HG03175 (cell line): Measurements from ENCODE around the gene PIP4K2B.

Source experiments
- ATAC-seq: cut with Tn5 transposase; IDR thresholded peaks from one replicate; pipeline ENCODE4 v1.9.1; 2021; ENCODE audit warnings: mild to moderate bottlenecking, moderate library complexity; ENCODE audit not compliant: unreplicated experiment

The PIP4K2B gene

GRCh38 chr17:38746004-38746848, 53.1 kb downstream of the PIP4K2B start:
- no peak for ATAC-seq

DNA sequence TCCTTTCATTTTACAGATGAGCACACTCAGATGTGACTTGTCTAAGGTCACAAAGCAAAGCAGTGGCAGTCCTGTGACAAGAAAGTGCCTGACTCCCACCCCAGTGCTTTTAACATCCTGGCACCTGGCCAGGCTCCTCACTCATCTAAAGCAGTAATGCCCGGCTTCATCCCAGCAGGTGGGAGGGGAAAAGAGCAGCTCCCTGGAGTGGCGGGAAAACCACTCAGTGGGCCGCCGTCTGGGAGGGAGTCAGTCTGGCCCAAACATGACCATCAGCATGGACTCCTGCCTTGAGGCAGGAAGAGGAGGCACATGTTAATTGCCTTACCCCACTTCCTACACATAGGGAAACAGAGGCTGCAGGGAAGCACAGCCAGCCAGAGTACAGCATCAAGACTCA, 53.8 kb downstream of the PIP4K2B start:
- no peak for ATAC-seq

DNA sequence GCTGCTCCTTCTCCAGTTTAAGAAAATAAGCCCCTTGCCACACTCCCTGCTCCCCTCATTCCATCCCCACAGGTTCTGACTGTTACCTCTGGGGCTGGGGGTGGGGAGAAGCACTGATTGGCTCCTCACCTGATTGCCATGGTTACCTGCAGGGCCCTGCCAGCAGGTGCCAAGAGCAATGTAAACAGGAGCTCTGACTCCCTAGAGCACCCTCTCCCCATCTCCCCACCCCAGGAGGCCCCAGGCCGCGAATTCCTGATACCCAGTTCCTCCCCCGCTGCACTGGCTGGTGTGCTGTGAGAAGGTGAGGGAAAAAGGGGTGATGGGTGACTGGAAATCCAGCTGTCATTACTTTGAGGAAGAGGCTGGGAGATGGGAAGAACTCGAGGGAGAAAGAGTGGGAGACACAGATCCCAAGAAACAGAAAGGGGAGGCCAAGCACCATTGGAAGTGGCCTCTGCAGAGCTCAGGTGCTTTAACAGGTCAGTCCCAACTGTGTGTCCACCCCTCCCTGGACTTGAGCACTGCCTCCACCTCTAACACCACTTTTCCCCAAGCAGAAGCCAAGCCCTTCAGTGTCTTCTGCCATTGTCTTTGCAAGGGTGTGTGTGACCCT, 55.7 kb downstream of the PIP4K2B start:
- ATAC-seq = no peak

DNA sequence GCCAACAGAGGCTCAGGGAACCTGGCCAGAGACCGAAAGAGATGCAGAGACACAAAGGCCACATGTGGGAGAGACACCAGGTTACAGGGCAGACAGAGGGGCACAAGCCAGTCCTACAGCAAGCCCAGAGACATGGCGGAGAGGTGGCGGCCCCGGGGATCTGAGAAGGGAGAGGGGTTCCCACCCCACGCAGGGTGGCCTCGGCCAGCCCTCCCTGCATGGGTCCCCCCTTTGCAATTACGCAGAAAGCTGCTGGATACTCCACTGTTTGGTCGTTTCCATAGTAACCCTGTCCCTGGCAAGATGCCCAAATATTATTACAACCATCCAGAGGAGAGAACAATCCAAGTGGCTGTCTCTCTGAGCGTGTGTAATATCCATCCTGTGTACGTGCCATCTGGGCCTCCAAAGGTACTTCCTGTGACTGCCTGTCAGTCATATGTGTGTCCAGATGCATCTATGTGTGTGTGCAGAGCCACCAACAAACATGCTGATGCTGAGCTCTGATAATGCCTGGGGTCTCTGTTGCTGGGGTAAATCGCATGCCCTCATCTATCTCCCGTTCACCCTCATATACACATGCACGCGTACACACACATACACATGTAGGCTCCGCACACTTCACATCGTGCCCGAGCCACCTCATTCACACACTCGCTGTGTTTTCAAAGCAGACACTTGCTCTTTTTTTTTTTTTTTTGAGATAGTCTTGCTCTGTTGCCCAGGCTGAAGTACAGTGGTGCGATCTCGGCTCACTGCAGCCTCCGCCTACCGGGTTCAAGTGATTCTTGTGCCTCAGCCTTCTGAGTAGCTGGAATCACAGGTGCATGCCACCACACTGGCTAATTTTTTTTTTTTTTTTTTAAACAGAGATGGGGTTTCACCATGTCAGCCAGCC, 56.7 kb downstream of the PIP4K2B start:
- no peak for ATAC-seq

- no peak for ATAC-seq
Measured at GRCh38 chr17:38741921-38742410, 57.4 kb downstream of the PIP4K2B start.

GRCh38 chr17:38741461-38741860, 57.9 kb downstream of the PIP4K2B start:
- ATAC-seq = no peak

DNA sequence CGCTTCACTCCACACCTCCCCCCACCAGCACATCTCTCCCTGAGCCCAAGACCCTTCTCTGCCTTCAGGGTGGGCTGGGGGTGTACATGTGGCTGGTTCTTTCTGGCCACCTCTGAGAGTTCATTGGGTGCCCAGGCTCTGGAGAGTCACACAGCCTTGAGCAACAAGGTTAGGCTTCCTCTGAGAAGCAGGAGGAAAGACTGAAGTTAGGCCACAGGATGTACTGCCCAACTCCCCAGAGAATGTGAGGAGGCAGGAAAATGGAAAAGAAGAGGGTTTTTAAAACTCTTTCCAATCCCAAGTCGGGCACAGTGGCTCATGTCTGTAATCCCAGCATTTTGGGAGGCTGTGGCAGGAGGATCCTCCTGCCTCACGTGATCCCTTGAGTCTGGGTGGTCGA, 58.5 kb downstream of the PIP4K2B start:
- ATAC-seq = no peak

- no peak for ATAC-seq
Measured at GRCh38 chr17:38740044-38740443, 59.3 kb downstream of the PIP4K2B start.

DNA sequence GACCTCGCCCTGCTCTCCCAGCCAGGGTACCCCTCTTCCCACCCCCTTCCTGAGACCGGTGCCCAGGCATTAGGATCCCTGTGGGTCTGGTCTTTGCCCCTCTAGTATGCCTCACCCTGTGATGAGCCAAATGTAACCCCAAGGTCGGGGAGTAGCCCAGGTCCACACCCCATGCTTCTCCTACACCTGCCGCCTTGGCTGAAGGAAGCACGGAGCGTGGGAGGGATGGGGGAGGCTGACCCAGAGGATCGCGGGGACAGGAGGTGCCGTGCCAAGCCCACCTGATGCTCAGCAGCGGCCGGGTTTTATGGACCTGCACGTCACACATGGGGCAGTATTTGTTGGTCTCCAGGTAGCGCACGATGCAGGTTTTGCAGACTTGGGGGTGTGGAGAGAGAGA, 60.1 kb downstream of the PIP4K2B start:
- ATAC-seq = no peak

- no peak for ATAC-seq
Measured at GRCh38 chr17:38738686-38739085, 60.7 kb downstream of the PIP4K2B start.

DNA sequence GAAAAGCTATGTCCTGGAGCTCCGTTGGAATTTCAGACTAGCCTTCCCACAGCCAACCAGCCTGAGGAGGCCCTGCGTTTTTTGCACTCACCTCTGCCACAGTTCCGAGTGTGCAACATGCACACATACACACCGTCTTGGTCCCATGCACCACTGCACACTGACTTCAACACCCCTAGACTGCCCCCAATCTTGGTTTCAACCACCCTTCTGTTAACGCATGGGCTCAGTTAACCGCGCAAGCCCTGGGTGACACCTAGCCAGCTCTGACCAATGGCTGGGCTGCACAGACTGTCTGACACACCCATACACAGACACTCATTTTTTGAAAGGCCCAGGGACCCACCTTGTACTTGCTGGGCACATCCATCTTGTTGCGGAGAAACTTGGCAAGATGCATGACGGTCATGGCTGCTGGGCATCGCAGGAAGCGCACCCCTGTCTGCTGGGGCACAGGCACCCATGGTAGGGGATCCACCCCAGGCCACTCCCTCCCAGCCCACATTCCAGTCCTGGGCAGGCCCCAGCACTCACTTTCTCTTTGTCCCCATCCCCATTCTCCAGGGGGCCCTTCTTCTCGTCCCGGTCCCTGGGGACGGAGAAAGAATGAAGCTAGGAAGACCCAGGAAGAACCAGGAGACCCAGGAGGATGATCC, 61.2 kb downstream of the PIP4K2B start:
- no peak for ATAC-seq

DNA sequence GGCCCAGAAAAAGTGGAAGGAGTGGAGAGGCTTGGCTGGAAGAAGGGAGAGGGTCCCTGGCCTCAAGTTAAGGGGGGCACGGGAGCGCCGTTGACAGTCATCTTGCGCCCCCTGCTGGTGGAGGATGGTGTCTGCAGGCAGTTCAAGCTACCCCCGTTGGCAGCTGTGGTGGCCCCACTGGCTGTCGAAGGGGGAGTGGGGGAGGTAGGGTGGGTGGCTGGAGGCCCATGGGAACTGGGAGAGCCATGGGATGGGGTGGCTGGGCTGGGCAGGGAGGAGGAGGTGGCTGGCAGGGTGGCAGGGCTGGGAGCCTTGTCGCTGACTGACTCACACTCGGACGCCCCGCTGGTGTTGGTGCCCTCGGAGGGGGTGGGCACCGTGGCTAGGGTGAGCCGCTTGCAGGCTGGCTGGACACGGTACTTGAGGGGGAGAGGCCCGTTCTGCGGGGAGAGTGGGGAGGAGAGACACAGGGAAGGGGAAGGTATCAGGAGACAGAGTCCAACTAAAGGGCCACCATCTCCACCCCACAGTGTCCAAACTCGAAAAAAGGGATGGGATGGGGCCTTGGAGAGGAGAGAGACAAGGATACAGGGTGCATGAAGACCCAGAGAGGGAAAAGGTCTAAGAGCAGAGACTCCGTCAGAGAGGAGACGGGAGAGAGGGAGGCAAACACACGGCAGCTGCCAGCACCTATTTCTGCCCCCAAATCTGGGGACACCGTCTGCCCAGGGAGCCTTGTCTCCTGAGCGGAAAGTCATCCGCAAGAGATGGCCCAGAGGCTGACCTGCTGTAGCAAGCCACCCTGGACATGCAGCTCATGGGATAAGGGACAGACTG, 64.0 kb downstream of the PIP4K2B start:
- no peak for ATAC-seq

DNA sequence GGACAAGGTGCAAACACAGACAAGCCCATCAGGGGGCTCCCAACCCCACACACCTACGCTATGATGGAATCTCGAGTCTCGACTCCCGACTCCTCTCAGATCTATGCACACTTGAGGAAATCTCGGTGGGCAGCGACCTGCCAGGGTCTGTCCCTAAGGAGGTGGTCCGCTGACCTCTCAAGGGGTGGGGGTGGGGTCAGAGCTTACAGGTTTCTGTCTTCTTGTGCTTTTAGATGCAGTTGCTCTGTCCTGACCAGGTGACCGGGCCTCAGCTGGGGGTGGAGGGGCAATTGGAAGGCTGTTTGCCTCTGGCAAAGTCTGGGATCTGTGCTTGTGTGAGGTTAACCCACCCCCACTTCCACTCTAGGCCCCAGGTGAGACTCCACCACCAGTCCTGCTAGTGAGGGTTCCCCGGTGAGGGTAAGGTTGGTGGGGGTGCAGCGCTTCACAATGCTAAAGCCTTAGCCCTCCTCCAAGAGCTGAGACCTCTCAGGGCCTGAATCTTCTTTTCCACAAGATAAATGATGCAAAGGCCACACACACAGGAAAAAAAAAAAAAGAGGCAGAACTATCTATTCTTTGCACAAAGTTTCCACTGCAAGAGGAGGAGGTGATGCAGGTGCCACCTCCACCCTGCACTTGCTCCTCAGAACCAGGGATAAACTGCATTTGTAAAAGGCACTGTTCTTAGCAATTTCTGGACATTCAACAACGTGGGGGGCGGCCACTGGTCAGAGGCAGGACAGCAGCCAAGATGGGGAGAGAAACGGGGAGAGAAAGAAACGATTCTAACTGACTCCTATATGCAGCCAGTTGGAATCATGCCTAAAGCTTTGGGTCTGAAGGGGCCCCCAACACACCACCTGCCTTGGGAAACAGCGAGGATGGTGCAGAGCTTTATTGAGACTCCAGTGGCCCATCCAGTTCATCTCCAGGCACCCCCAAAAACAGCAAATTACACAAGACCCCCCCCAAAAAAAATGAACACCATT, 65.1 kb downstream of the PIP4K2B start:
- ATAC-seq = no peak

- ATAC-seq = no peak
Measured at GRCh38 chr17:38733282-38733981, 65.9 kb downstream of the PIP4K2B start.

DNA sequence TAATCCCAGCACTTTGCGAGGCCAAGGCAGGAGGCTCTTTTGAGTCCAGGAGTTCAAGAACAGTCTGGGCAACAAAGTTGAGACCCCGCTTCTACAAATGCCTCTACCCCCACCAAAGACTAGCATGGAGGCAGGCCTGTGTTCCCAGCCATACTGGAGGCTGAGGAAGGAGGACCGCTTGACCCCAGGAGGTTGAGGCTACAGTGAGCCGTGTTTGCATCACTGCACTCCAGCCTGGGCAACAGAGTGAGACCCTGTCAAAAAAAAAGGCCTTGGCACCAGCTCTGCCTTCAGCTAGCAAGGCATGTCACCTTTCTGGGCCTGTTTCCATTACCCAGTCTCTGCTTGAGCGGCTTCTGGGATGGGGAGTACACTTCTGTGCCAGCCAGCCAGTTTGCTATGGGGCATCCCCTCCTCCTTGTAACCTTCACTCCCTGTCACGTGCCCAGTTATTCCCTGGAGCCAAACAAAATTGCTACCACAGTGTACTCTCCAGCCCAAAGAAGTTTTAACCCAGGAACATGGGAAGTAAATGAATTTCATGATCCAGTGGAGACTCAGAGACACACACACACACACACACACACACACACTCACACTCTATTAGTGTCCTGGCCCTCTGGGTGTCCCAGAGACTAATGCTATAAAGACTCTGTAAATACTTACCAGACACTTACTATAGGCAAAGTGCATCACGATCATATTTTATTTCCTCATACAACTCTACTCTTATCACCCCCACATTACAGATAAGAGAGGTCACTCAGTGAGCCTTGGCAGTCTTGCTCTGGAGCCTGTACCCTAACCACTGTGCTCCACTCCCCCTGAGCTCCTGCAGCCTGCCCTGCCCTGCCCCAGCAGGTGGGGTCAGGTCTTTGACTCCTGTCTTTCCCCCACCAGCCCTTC, 66.7 kb downstream of the PIP4K2B start:
- no peak for ATAC-seq

- ATAC-seq = no peak
Measured at GRCh38 chr17:38731526-38732294, 67.6 kb downstream of the PIP4K2B start.
